ENCODE results near the gene PCGF5.
"Not testable (repeated sequence)": the region's sequence is repeated elsewhere in the genome, so short reads cannot be mapped to it uniquely, and the experiment has no call there.

DNA sequence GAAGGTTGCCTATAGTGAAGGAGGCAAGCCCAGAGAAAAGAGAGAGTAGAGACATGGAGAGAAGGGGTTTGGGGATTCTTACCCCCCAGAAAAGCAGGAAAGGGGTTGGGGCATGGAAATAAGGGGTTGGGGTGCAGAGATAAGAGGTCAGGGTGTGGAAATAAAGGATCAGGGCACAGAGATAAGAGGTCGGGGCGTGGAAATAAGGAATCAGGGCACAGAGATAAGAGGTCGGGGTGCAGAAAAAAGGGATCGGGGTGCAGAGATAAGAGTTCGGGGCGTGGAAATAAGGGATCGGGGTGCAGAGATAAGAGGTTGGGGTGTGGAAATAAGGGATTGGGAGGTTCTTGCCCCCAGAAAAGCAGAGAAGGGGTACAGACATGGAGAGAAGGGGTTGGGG lies 85.5 kb downstream of the PCGF5 start:
- TF ChIP-seq, protein P1, sequence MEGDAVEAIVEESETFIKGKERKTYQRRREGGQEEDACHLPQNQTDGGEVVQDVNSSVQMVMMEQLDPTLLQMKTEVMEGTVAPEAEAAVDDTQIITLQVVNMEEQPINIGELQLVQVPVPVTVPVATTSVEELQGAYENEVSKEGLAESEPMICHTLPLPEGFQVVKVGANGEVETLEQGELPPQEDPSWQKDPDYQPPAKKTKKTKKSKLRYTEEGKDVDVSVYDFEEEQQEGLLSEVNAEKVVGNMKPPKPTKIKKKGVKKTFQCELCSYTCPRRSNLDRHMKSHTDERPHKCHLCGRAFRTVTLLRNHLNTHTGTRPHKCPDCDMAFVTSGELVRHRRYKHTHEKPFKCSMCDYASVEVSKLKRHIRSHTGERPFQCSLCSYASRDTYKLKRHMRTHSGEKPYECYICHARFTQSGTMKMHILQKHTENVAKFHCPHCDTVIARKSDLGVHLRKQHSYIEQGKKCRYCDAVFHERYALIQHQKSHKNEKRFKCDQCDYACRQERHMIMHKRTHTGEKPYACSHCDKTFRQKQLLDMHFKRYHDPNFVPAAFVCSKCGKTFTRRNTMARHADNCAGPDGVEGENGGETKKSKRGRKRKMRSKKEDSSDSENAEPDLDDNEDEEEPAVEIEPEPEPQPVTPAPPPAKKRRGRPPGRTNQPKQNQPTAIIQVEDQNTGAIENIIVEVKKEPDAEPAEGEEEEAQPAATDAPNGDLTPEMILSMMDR (IDR thresholded peaks at IDR 0.05) = not testable (repeated sequence)
- not testable (repeated sequence) for TF ChIP-seq POLR2A (IDR thresholded peaks at IDR 0.05)

All from adrenal gland (tissue), 5 donors.